ENCODE data around the gene SCAANT1. TPM values are rescaled to one million over a fixed set of nuclear protein-coding genes. Genes with fewer than 3 reads are reported as not detected.

SCAANT1 gene
- total RNA-seq = not detected in 3 replicates

DNA sequence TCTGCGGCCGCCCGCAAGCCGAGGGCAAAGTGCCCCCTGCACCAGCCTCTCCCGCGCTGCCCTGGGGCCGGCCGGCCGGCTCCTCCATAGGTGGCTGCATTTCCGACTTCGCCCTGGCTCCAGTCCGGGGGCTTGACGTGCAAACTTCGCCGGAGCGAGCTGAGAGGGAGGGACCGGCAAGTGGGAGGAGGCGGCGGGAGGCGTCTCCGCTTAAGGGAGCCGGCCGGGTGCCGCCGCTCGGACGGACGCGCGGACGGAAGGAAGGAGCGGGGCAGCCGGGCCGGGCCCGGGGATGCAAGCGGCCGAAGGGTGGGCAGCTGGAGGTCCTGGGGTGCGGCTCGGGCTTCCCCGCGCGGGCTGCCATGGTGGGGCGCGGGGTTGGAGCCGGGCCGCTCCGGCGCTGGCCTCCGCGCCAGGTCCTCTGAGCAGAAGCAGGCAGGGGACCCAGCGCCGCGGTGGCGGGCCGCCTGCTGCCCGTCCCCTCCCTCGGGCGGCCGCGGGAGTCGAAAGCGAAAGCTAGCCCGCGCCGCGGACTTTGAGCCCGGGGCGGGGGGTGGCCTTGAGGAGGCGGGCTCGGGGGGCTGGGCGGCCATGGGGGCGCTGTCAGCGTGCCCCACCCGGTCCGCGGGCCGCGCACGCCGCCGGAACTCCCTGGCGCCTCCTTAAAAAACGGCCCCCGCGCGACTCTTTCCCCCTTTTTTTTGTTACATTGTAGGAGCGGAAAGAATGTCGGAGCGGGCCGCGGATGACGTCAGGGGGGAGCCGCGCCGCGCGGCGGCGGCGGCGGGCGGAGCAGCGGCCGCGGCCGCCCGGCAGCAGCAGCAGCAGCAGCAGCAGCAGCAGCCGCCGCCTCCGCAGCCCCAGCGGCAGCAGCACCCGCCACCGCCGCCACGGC lies at the start of gene SCAANT1:
TSS of gene SCAANT1 (minus strand) at position 511 of the 895 bp plus-strand sequence.
- TF ChIP-seq, protein P1, sequence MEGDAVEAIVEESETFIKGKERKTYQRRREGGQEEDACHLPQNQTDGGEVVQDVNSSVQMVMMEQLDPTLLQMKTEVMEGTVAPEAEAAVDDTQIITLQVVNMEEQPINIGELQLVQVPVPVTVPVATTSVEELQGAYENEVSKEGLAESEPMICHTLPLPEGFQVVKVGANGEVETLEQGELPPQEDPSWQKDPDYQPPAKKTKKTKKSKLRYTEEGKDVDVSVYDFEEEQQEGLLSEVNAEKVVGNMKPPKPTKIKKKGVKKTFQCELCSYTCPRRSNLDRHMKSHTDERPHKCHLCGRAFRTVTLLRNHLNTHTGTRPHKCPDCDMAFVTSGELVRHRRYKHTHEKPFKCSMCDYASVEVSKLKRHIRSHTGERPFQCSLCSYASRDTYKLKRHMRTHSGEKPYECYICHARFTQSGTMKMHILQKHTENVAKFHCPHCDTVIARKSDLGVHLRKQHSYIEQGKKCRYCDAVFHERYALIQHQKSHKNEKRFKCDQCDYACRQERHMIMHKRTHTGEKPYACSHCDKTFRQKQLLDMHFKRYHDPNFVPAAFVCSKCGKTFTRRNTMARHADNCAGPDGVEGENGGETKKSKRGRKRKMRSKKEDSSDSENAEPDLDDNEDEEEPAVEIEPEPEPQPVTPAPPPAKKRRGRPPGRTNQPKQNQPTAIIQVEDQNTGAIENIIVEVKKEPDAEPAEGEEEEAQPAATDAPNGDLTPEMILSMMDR (IDR thresholded peaks at IDR 0.05; ENCODE audit: unreplicated experiment) = no peak
- DNase-seq (ENCODE audit: low spot score in 2 of 2, unreplicated experiment in 2 of 2) = peak; percentile 71 to 84
- H3K36me3 Mint-ChIP-seq = peaks cover 9% of the 10 kb centered on the region
- H3K4me3 Mint-ChIP-seq = peak within 1 kb of the TSS; percentile 86
- H3K4me1 Mint-ChIP-seq = peaks cover 24% of the 10 kb centered on the region
- H3K27ac Mint-ChIP-seq = peak within 1 kb of the TSS; percentile 96
- no peaks in the 10 kb centered on the region for H3K9me3 Mint-ChIP-seq
- H3K27me3 Mint-ChIP-seq (ENCODE audit: low read depth) = no peaks in the 10 kb centered on the region

DNA sequence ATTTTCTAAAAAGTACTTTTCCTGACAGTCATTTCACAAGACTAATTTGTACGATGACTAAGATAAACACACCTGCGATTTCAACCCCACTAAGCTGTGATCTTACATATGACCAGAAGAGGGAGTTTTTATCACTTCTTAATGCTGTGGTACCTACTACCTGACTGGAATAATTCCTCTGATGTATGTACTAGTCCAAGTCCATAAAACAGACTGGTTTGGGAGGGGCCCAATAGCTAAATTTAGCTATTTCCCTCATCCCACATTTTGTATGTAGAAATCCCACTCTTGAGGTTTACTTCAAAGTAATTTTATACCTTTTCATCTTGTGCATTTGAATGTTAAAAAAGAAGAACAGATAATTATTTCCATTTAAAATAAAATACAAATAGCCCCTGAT lies 49.7 kb upstream of the SCAANT1 start:
- TF ChIP-seq, protein P1 (IDR thresholded peaks at IDR 0.05; ENCODE audit: unreplicated experiment) = peak; percentile 78
- Mint-ChIP-seq H3K27ac (no peak overlapping the region), H3K9me3 (no peaks in the 10 kb centered on the region), H3K36me3 (no peaks in the 10 kb centered on the region), H3K4me1 (peaks cover 37% of the 10 kb centered on the region), H3K4me3 (no peak overlapping the region), H3K27me3 (ENCODE audit: low read depth) (no peaks in the 10 kb centered on the region)
- no peak for DNase-seq (ENCODE audit: low spot score in 2 of 2, unreplicated experiment in 2 of 2)

DNA sequence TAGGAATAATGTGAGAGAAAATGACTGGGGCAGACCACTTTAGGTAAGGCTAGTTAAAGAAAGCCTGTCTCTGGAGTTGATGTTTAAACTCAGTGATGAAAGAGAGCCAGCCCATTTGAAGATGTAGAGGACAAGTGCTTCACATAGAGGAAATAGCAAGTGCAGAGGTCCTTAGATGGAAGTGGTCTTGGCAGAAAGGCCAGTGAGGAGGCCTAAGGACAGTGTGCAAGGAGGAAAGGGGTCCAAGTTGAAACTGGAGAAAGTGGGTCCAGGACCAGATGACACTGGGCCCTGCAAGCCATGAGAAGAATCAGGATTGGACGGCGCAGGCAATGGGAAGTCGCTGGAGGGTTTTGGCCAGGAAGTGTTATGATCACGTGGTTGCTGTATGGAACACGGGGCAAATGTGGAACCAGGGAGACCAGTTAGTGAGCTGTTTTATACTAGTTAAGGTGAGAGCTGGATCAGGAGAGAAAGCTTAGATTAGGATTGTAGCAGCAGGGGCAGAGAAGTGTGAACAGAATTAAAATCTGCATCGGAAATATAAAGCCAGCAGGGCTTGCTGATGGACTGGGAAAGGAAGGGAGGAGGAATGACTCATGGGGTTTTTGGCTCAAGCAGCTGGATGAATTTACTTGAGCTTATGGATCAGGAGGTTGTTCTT lies 48.0 kb upstream of the SCAANT1 start:
- Mint-ChIP-seq H3K27ac (peak overlapping the region; percentile 15), H3K27me3 (ENCODE audit: low read depth) (no peaks in the 10 kb centered on the region), H3K36me3 (no peaks in the 10 kb centered on the region), H3K4me1 (peaks cover 32% of the 10 kb centered on the region), H3K9me3 (no peaks in the 10 kb centered on the region), H3K4me3 (peak overlapping the region; percentile 5)
- DNase-seq (ENCODE audit: low spot score in 2 of 2, unreplicated experiment in 2 of 2) = no peak
- TF ChIP-seq, protein P1 (IDR thresholded peaks at IDR 0.05; ENCODE audit: unreplicated experiment) = no peak

DNA sequence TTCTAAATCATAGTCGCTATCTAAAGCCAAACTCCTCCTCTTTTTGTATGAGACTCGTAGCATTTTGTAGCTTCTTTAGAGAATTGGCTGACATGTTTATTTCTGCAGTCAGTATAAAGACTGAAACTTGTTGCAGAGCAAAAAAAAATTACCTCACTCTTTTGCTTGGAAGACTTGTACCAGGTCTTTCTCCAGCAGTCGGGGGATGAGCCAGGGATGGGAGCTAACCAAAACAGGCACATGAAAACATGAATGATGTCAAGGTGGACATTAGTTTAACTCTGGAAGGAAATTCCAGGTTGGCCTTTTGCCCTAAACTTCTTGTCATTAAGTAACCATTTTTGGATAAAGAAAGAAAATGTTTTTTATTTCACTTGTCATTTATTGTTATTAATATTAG lies 47.0 kb upstream of the SCAANT1 start:
- Mint-ChIP-seq H3K36me3 (peaks cover 3% of the 10 kb centered on the region), H3K4me3 (no peak overlapping the region), H3K27me3 (ENCODE audit: low read depth) (no peaks in the 10 kb centered on the region), H3K9me3 (no peaks in the 10 kb centered on the region), H3K4me1 (peaks cover 22% of the 10 kb centered on the region), H3K27ac (no peak overlapping the region)
- TF ChIP-seq, protein P1 (IDR thresholded peaks at IDR 0.05; ENCODE audit: unreplicated experiment) = no peak
- no peak for DNase-seq (ENCODE audit: low spot score in 2 of 2, unreplicated experiment in 2 of 2)

DNA sequence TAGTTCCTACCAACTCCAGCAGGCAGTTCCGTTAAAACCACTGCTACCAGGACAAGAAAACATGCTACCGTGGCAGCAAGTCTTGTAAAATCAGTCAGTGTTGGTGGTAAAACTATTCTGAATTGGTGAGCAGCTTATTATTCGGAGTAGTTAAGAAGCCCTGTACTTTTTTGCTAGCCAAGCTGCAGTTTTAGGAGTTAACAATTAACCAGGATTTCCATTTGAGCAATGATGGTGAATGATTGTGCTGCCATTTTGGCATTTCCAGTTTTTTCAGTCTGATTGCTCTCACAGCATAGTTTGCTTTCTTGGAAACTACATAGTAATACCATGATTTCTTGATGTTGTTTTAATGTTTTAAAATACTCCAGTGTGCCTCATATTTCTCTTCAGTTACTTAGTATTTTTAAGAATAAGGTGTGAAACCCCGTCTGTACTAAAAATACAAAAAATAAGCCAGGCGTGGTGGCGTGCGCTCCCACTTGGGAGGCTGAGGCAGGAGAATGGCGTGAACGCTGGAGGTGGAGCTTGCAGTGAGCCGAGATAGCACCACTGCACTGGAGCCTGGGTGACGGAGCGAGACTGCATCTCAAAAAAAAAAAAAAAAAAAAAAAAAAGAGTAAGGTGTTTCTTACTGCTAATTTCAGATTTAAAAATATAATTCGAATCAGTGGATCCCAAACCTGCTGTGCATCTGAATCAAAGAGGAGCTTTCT lies 43.8 kb upstream of the SCAANT1 start:
- no peak overlapping the region for H3K4me3 Mint-ChIP-seq
- no peaks in the 10 kb centered on the region for H3K27me3 Mint-ChIP-seq (ENCODE audit: low read depth)
- no peak overlapping the region for H3K27ac Mint-ChIP-seq

More for the DNA sequence above, 43.8 kb upstream of the SCAANT1 start:
- TF ChIP-seq, protein P1 (IDR thresholded peaks at IDR 0.05; ENCODE audit: unreplicated experiment) = no peak
- peaks cover 11% of the 10 kb centered on the region for H3K36me3 Mint-ChIP-seq
- H3K4me1 Mint-ChIP-seq = peaks cover 29% of the 10 kb centered on the region
- DNase-seq (ENCODE audit: low spot score in 2 of 2, unreplicated experiment in 2 of 2) = no peak
- H3K9me3 Mint-ChIP-seq = no peaks in the 10 kb centered on the region

Measured in mesothelial cell of epicardium (in vitro differentiated cells).